Measurements from ENCODE around the gene CBFB. TPM values are rescaled to one million over a fixed set of nuclear protein-coding genes. Genes with fewer than 3 reads are reported as not detected.

The CBFB gene
- total and polyA plus RNA-seq, 2 of the 13 experiments (the other 11 are each of a cell fraction or from before 2014, with no cell fraction given), result 22.1 to 70.8 TPM

DNA sequence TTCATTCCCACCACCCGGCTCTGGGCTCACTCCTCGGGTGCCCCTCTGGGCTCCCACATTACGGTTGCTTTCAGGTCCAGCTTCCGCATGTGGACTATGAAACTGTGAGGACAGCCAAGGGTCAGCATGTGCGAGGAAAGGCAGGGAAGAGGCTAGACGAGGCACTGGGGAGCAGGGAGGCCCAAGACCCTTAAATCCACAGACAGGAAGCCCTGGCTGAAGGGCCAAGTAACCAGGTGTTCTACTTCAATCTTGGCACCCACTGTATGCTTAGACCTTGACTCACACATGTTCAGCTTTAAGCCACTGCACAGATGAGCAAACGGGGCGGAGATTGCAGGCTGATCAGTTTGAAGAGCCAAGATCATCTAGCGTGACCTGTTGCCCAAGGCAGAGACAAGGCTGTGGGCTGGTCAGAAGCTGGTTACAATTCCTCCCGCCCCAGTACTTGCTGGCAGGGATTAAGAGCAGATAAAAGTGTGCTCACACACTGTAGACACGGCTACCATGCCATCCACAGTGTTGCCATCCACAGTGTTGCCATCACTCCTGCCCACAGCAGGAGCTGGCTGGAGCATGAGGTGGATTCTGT is 40.7 kb upstream of the CBFB start, which contains the start of gene CES4A (continued):
- TF ChIP-seq ZNF280D (CRISPR knock-in tag; IDR thresholded peaks at IDR 0.05) (peak; percentile 66; the same call in 1 of the 2 replicates), ELF3 (CRISPR knock-in tag; IDR thresholded peaks at IDR 0.05) (peak; percentile 22; the same call in 1 of the 2 replicates), ZNF276 (CRISPR knock-in tag; IDR thresholded peaks at IDR 0.05; ENCODE audit: low read depth) (no peak), SETDB1 (CRISPR knock-in tag; IDR thresholded peaks at IDR 0.05; ENCODE audit: borderline replicate concordance) (no peak), ZNF800 (CRISPR knock-in tag; IDR thresholded peaks at IDR 0.05) (no peak)
- TF ChIP-seq, protein P1, sequence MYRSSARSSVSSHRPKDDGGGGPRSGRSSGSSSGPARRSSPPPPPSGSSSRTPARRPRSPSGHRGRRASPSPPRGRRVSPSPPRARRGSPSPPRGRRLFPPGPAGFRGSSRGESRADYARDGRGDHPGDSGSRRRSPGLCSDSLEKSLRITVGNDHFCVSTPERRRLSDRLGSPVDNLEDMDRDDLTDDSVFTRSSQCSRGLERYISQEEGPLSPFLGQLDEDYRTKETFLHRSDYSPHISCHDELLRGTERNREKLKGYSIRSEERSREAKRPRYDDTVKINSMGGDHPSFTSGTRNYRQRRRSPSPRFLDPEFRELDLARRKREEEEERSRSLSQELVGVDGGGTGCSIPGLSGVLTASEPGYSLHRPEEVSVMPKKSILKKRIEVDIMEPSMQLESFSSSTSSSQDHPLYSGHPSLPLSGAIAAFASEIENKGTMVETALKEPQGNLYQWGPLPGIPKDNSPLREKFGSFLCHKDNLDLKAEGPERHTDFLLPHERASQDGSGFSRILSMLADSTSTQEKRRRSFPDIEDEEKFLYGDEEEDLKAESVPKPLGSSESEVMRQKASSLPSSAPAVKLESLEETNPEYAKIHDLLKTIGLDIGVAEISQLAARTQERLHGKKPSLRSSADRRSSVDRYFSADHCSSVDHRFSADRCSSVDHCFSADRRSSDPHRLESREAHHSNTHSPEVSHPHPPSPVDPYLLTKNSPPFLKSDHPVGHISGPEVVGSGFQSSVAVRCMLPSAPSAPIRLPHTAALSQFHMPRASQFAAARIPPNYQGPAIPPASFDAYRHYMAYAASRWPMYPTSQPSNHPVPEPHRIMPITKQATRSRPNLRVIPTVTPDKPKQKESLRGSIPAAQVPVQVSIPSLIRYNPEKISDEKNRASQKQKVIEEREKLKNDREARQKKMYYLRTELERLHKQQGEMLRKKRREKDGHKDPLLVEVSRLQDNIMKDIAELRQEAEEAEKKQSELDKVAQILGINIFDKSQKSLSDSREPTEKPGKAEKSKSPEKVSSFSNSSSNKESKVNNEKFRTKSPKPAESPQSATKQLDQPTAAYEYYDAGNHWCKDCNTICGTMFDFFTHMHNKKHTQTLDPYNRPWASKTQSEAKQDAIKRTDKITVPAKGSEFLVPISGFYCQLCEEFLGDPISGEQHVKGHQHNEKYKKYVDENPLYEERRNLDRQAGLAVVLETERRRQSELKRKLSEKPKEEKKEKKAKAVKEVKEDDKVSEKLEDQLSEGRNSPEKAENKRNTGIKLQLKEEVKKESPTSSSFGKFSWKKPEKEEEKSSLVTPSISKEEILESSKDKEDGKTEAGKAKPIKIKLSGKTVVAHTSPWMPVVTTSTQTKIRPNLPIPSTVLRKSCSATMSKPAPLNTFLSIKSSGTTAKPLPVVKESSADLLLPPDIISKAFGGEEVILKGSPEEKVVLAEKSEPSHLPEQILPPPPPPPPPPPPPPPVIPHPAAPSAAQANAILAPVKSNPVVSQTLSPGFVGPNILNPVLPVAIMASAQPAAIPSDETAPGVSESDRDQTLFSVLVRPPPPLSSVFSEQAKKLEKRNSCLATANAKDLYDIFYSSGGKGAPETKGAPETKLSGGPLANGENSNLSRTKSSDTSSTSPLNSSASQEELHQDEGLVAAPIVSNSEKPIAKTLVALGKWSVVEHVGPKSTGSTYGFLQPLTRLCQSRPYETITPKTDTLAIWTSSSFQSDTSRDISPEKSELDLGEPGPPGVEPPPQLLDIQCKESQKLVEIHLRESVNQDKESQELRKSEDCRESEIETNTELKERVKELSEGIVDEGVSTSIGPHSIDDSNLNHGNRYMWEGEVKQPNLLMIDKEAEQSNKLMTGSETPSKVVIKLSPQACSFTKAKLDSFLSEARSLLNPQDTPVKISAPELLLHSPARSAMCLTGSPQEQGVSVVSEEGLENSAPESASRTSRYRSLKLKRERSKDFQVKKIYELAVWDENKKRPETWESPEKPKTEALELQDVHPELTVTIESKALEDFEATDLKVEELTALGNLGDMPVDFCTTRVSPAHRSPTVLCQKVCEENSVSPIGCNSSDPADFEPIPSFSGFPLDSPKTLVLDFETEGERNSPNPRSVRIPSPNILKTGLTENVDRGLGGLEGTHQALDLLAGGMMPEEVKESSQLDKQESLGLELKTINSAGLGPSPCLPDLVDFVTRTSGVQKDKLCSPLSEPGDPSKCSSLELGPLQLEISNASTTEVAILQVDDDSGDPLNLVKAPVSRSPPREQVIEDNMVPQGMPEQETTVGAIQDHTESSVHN (CRISPR knock-in tag; IDR thresholded peaks at IDR 0.05), result no peak
- TF ChIP-seq, protein P2, sequence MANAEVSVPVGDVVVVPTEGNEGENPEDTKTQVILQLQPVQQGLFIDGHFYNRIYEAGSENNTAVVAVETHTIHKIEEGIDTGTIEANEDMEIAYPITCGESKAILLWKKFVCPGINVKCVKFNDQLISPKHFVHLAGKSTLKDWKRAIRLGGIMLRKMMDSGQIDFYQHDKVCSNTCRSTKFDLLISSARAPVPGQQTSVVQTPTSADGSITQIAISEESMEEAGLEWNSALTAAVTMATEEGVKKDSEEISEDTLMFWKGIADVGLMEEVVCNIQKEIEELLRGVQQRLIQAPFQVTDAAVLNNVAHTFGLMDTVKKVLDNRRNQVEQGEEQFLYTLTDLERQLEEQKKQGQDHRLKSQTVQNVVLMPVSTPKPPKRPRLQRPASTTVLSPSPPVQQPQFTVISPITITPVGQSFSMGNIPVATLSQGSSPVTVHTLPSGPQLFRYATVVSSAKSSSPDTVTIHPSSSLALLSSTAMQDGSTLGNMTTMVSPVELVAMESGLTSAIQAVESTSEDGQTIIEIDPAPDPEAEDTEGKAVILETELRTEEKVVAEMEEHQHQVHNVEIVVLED (CRISPR knock-in tag; IDR thresholded peaks at IDR 0.05; ENCODE audit: borderline replicate concordance), result 0 out of 2 replicates have a peak, but pooled peaks have one; percentile 19
